Smooth muscle cell of the brain vasculature (primary cell): Measurements from ENCODE around the gene SPG11.
"Not testable (repeated sequence)": the region's sequence is repeated elsewhere in the genome, so short reads cannot be mapped to it uniquely, and the experiment has no call there.

Source experiments
- DNase-seq: peaks from one replicate; pipeline ENCODE4 v3.0.0-alpha.2; 2012; ENCODE audit warnings: low read depth, low spot score

Gene SPG11

DNA sequence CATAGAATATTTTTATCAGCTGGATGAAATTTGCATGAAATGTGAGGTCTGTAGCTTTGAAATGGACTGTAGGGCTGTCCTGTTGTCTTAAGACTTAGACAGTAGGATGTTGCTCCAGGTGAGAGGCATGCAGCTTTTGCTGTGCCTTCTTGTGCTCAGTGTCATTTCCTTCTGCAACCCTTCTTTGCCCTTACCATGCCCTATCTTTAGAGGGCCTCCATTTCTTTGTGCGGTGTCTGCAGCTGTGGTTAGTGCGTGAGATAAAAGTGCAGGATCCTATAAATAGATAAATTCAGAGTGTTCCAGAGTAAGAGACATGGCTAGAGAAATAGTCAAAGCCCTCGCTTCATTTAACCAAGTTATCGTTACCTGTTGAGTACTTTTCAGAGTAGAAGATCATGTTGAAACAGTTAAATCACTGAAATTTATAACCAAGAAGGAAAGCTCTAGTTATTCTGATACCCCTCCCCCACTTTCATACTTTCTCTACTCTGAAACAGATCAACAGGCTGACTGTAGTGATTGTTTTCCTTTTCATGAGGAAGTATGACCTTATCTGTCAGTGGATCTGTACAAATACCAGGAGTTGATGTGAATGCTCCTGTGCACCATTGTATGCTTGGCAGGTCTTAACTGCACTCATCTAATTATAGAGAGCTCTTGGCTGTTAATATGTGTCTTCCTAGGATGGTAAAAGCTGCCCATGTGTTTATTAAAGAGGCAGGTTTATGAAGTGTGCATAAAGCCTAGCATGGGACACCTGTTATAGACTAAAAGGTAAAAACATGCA lies 108.3 kb downstream of the SPG11 start:
- no peak for DNase-seq

DNA sequence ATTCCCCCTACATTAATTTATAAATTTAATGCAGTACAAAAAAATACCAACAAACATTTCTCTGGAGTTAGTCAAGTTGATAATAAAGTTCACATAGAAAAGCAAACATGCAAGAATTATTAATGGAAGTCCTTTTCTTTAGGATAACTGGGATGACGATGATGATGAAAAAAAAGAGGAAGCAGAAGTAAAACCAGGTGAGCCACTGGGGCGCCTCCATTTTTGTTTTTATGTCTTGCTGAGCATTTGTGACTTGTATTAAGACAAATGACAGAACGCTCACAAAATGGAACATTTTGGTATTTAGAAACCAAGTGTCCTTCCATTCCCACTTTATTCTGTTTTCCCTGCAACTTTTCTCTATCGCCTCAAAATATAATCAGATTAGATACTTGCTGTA lies 112.7 kb downstream of the SPG11 start:
- no peak for DNase-seq

DNA sequence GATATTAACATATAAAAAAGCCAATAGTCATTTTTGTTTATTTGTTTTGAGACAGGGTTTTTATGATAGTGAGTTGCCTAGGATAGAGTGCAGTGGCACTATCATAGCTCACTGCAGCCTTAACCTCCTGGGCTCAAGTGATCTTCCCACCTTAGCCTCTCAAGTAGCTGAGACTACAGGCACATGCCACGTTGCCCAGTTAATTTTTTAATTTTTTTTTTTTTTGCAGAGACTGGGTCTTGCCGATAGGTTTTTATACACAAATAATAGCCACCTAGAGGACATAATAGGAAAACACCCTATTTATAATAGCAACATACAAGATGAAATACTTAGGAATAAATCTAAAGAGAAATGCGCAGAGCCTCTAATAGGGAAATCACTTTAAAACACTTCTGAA lies 113.2 kb downstream of the SPG11 start:
- DNase-seq, result no peak

DNA sequence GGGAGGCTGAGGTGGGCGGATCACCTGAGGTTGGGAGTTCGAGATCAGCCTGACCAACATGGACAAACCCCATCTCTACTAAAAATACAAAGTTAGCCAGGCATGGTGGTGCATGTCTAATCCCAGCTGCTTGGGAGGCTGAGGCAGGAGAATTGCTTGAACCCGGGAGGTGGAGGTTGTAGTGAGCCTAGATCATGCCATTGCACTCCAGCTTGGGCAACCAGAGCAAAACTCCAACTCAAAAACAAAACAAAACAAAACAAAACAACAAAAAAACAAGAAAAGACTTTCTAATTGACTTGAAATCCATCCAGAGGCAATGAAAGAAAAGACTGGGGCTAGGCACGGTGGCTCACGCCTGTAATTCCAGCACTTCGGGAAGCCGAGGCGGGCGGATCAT lies 114.3 kb downstream of the SPG11 start:
- not testable (repeated sequence) for DNase-seq

DNA sequence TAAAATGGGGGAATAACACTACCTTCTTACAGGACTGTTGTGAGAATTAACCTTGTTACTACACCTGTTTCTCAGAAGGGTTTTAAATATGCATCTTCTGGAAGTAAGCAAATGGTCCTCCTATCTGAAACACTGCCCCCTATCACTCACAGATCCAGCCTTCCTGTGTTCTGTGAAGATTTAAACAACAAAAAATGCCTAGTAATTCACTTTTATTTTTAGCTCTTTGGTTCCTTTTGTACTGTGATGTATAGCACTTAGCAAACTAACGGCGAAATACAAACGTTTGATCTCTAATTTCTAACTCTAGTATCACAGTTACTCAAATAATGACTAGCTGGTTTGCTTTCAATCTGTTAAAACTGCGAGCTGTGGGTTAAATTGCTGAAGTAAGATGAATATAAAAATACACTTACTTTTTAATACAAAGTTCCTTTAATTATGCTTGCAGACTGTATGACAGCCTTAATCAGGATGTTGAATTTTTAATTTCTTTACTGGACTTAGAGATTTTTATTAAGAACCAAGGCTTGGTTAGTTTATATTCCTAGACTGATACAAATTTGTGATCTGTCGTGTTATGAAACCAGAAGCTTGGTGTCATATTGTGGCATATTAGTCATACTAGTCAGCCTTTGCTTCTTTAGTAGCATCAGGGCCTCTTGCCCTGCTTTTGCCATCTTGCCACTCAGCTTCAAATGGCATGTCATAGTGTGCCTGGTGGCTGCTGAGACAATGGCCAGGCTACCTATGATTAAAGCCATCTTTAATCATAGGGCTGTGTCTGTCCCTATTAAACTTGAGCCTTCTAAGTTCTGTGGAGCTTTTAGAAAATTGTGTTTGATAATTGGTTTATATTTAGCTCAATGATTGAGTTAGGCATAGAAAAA lies 117.3 kb downstream of the SPG11 start:
- DNase-seq, result no peak

DNA sequence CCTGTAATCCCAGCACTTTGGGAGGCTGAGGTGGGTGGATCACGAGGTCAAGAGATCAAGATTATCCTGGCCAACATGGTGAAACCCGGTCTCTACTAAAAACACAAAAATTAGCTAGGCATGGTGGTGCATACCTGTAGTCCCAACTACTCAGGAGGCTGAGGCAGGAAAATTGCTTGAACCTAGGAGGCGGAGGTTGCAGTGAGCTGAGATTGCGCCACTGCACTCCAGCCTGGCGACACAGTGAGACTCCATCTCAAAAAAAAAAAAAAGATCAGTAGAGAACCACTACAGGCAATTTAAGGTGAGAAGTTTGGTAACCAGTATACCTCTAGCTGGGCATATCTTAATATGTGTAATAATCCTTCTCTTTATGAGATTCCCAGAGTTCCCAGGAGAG lies 118.7 kb downstream of the SPG11 start:
- DNase-seq, result not testable (repeated sequence)

DNA sequence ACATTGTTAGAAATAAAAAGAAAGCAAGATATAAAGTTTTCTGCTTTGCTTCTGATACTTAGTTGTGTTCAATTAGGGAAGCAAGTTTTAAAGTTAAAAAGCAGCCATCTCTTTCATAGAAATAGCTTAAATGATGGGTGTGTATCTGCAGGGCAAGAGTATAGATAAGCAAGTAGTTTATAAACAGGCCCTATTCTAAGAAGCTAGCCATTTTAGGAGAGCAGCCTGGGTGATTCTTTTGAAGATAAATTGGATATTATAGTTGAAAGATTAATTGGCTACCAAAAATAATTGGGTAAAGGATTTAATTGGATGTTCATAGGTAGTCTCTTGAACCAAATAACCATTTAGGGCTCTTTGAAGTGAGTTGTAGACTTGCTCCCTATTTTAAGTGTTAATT lies 120.9 kb downstream of the SPG11 start:
- no peak for DNase-seq

DNA sequence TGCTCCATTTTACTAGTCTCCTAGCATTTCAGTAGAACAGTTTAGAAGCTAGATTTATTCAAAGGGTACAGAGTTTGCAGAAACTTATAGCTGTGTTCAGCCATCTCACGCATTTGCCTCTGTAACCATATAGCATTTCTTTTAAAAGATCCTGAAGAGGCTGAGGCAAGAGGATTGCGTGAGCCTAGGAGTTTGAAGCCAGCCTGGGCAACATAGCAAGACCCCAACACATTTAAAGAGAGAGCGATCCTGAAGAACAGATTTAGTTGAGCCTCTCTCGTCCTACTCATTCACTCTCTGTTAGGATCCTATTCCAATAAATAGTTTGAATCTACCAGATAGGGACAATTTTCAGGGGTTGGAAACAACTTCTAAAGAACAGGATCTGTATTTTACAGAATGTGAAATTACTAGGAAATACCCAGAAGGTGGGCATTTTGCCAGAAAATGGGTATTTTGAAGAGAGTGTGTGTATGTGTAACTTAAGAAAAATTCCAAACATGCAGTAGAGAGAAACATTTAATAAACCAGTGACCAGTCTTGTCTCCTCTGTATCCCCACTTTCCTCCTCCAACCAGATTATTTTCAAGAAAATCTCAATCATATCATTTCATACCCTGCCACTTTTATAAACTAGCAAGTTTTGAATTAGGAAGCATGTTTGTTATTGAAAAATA lies 122.0 kb downstream of the SPG11 start:
- DNase-seq, result peak; percentile 33

DNA sequence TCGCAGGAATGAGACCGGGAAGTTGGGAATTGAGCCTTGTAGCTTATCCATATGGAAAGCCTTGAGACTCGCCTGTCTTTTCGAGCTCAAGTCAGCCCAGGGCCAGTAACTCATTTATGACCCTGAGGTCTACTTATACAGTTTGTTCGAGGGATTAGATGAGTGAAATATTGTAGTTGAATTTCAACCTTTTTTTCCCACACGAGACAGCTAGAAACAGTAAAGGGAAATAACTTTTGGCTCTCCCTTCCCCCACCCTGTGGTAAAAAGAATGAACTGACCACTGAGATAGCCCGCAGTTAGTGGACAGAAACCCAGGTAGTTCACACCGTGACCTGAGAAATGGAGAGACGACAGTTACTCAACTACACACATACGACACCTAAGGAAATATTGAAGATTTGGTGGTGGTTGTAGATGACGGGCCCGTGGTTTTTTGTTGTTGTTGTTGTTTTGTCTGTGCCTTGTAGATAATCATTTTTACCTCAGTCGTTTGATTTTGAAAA lies 125.7 kb downstream of the SPG11 start:
- no peak for DNase-seq

DNA sequence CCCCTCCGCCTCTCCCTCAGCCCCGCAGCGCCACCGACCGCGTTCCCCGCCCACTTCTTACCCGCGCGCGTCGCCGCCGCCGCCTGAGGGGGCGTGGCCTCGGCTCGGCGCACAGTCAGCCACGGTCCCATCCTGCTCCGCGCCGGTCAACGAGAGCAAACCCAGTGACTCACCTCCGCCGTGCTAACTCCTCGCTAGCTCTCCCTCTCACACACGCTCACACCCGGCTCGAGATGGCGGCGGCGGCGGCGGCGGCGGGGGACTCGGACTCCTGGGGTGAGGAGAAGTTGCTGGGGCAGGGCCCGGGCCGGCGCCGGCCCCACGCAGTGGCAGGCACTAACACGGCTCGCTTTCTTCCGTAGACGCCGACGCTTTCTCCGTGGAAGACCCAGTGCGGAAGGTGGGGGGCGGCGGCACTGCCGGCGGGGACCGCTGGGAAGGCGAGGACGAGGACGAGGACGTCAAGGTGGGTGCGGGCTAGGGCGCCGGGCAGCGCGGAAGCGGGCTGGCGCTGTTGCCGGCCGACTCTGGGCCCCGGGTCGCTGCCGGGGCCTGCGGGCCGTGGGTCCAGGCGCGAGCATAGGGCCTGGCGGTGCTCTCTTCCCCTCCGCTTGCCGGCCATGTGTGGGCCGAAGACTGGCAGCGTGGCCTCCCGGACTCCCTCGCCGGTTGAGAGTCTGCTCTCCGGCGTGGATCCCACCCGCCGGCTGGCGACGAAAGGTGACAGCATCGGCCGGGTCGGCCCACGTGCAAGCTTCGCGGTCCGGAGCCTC lies 126.3 kb downstream of the SPG11 start, which contains the start of gene EIF3J:
Gene EIF3J (plus strand): TSS at position 186 of the 773 bp plus-strand sequence. CDS start 48 bp downstream, at position 234.
- DNase-seq, result peak; percentile 91

DNA sequence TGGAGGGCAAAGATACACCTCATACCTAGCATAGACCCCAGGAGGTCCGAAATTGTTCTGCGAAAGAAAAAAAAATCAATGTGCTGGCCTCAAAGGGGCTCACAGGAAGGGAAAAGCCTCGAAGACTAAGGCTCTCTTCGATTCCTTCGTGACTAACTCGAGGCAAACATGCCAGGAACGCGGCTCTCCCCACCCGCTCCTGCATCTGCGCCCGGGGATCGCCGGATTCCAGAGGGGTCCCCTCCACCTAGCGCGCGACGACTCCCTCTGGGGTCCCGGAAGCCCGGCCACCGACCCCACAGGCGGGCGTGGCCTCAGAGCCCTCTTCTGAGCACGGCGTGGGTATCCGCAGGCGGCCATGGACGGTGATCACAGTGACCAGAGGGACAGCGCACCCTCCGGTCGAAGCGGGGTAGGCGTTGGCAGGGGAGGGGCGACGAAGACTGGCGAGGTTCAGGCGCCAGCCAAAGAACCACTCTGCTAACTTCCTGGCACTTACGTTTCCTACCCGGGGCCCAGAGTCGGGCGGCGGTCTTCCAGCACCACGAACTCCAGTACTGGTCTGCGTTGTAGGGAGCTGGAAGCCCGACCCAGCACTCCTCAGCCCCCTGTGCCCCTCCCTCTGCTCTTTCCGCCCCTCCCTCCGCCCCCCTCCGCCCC lies 127.0 kb downstream of the SPG11 start:
- DNase-seq, result no peak

DNA sequence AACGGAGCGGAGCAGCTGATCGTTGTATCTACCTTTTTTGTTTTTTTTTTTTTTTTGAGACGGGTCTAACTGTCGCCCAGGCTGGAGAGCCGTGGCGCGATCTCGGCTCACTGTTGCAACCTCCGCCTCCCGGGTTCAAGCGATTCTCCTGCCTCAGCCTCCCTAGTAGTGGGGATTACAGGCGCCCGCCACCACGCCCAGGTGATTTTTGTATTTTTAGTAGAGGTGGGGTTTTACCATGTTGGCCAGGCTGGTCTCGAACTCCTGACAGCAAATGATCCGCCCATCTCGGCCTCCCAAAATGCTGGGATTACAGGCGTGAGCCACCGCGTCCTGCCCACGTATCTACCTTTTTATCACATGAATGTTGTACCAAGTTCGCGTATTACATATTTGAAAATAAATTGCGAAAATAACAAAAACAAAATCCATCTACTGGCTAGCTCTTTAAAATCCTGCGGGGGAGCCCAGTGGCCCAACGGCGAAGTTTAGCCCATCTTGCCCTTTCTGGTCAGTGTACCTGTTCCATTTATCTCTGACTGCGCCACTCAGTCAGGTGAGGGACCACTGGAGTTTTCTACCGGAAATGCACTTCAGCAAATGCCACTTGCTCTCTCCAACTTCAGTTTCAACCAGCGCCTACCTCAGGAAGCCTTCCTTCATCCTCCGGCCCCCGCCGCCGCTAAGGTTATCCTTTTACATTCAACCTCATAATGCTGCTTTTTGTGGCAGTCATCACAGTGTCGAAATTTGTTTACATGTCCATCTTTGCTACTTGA lies 127.8 kb downstream of the SPG11 start:
- no peak for DNase-seq

DNA sequence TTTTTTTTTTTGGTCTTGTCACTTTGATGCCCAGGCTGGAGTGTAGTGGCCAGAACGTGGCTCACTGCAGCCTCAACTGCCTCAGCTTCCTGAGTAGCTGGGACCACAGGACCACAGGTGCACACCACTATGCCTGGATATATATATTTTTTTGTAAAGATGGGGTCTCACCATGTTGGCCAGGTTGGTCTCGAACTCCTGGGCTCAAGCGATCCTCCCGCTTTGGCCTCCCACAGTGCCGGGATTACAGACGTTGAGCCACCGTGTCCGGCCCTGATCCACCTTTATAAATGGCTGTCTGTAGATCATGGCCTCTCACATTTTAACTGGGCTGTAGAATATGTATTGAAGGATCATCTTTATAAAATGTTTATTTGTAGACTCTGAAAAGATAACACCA lies 128.4 kb downstream of the SPG11 start:
- DNase-seq, result no peak

DNA sequence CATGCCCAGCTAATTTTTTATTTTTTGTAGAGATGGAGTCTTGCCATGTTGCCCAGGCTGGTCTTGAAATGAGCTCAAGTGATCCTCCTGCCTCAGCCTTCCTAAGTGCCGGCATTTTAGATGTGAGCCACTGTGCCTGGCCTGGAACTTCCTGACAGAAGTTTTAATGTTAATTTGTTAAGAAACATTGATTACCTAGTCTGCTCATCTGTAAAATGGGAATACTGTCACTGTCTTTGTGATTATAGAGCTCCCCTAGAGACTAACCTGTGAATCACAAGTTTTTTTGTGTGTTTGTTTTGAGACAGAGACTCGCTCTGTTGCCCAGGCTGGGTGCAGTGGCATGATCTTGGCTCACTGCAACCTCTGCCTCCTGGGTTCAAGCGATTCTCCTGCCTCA lies 130.8 kb downstream of the SPG11 start:
- DNase-seq, result no peak

DNA sequence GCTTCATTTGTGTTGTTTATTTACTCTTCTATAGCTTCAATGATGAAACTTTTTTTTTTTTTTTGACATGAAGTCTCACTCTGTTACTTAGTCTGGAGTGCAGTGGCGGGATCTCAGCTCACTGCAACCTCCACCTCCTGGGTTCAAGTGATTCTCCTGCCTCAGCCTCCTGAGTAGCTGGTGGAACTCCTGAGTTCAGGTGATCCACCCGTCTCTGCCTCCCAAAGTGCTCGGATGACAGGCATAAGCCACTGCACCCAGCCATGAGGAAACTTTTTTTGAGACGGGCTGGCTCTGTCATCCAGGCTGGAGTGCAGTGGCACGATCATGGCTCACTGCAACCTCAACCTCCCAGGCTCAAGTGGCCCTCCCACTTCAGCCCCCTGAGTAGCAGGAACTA lies 131.2 kb downstream of the SPG11 start:
- DNase-seq, result not testable (repeated sequence)

DNA sequence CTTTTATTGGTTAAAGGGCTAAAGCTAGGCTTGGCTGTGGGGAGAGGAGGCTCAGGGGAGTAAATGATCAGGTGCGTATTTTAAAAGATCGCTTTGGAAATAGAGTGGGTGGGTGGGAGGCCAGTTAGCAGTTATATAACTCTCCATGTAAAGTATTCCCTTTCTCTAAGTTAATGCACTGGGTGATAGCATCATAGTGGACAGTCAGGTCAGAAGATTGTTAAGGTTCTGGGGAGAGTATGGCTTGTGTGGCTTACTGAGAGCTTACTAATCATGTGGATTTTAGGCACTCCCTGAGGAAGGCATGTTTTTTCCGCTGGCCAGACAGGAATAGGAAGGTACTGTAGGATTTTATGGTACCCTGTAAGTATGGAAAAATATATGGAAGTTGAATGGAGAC lies 132.8 kb downstream of the SPG11 start:
- no peak for DNase-seq

DNA sequence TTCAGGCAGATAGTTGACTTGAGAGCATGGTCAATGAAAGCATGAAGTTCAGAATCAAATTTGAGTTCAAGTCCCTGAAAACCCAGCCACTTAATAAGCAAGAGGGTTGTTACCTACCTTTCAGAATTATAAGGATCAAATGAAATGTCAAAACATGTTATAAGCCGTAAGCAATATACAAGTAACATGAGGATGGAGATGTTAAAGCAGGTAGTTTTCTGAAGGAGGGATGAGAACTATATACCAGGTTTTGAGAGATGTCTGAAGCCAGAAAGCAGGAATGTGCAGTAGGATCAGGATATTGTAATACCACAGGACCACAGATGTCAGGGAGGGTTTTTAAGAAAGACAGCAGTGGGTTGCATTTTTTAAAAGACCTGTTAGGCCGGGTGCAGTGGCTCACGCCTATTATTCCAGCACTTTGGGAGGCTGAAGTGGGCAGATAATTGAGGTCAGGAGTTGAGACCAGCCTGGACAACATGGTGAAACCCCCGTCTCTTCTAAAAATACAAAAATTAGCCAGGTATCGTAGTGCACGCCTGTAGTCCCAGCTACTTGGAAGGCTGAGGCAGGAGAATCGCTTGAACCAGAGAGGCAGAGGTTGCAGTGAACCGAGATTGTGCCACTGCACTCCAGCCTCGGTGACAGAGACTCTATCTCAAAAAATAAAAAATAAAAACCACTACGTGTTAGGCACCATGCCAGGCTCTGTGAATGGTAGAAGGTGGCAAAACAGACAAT lies 133.4 kb downstream of the SPG11 start:
- no peak for DNase-seq

DNA sequence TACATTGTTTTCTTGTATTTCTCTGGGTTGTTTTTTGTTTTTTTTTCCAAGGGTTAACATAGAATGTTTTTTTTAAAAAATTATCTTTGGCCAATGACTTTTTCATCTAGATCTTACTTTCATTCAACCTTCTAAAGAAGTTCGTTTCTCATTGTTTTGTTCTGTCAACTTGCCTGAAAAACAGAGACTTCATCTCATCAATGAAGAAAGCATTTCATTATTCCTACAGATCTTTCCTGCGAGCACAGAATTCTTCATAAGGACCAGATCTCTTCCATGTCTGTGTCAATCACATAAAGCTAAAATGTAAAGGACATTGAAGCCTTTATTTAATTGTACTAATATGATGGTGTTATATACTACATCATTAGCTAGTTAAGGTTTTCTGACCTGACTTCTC lies 136.2 kb downstream of the SPG11 start:
- no peak for DNase-seq

DNA sequence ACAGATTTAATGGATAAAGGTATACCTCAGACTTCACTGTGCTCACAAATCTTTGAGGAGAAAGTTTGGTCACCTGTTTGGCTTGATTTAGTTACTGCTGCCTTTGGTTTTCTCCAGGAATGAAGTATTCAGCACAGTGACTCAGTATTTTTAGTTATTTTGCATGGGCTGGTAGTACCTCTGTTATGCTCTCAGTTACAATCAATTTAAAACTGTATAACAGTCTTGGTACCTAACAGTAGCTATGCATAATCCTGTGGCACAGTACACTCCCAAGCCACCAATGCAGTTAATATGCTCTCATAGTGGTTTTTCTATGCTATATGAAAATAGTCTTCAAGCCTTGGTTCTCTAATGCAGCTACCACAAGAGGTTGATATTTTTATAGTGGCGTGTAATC lies 138.4 kb downstream of the SPG11 start:
- no peak for DNase-seq
